ENCODE measurements around the gene PGBD1. TPM values are rescaled to one million over a fixed set of nuclear protein-coding genes. Genes with fewer than 3 reads are reported as not detected.

Gene PGBD1
- total and polyA plus RNA-seq, 7 donors, result 0.92 to 11.4 (median 5.4) TPM

- Histone ChIP-seq H3K9me3 (no peaks in the 10 kb centered on the region), H3K4me3 (peak within 1 kb of the TSS; percentile 68 to 80 (median 73)), H3K27ac (peak within 1 kb of the TSS; percentile 83 to 91 (median 88)), H3K27me3 (no peaks in the 10 kb centered on the region), H3K4me1 (peaks cover 0 to 32% (median 22%) of the 10 kb centered on the region in 4 donors), H3K36me3 (peaks cover 0 to 7% (median 5%) of the 10 kb centered on the region in 4 donors)
- WGBS, 2 donors, result 0% methylated on average over 32 of the region's 32 CpGs
- peak; percentile 90 for DNase-seq
- intact Hi-C loops (cut with DNase I), result loop anchor here (5.0 kb wide), 2 partner anchors 70 to 130 kb away; partner anchors contain the start of gene ZSCAN31
- TF ChIP-seq POLR2A (IDR thresholded peaks at IDR 0.05), result peak; percentile 52 to 55
- TF ChIP-seq POLR2AphosphoS5 (IDR thresholded peaks at IDR 0.05), result peak; percentile 61 to 79 (median 69)
- no peak for TF ChIP-seq CTCF (IDR thresholded peaks at IDR 0.05)
- TF ChIP-seq EP300 (IDR thresholded peaks at IDR 0.05), result no peak
Observed at GRCh38 chr6:28266962-28267694, 14.2 kb upstream of the PGBD1 start, which contains the start of gene ZSCAN26. ZSCAN26 (plus strand) TSS chr6:28267143; CDS start chr6:28271920, 4,777 bp downstream.

GRCh38 chr6:28267695-28268059 lies 13.7 kb upstream of the PGBD1 start:
- DNase-seq, result no peak
- Histone ChIP-seq H3K27me3 (no peaks in the 10 kb centered on the region), H3K9me3 (no peaks in the 10 kb centered on the region), H3K4me3 (peak overlapping the region; percentile 68 to 80 (median 73)), H3K36me3 (peaks cover 0 to 12% (median 10%) of the 10 kb centered on the region in 4 donors), H3K4me1 (peaks cover 0 to 32% (median 22%) of the 10 kb centered on the region in 4 donors), H3K27ac (peak overlapping the region; percentile 83 to 91 (median 88))
- intact Hi-C loops (cut with DNase I), result loop anchor here (5.0 kb wide), 2 partner anchors 70 to 130 kb away; partner anchors contain the start of gene ZSCAN31
- WGBS, 2 donors, result 3 to 4% methylated on average over 1 of the region's 1 CpG
- TF ChIP-seq POLR2AphosphoS5 (IDR thresholded peaks at IDR 0.05) (no peak), CTCF (IDR thresholded peaks at IDR 0.05) (no peak), POLR2A (IDR thresholded peaks at IDR 0.05) (no peak), EP300 (IDR thresholded peaks at IDR 0.05) (no peak)

- peaks cover 7 to 29% (median 21%) of the 10 kb centered on the region in 4 donors for H3K36me3 ChIP-seq
- no peaks in the 10 kb centered on the region for H3K27me3 ChIP-seq
- no peaks in the 10 kb centered on the region for H3K9me3 ChIP-seq
- intact Hi-C loops (cut with DNase I), result loop anchor here (5.0 kb wide), 2 partner anchors 68 to 132 kb away; partner anchors contain the start of gene ZSCAN31
- peaks cover 0 to 32% (median 22%) of the 10 kb centered on the region in 4 donors for H3K4me1 ChIP-seq
- no peak for TF ChIP-seq EP300 (IDR thresholded peaks at IDR 0.05)
- no peak for TF ChIP-seq POLR2A (IDR thresholded peaks at IDR 0.05)
- no peak for TF ChIP-seq POLR2AphosphoS5 (IDR thresholded peaks at IDR 0.05)
- no peak for TF ChIP-seq CTCF (IDR thresholded peaks at IDR 0.05)
- DNase-seq, result no peak
- peak overlapping the region in 1 of 4 donors; percentile 36 for H3K27ac ChIP-seq
- no peak overlapping the region for H3K4me3 ChIP-seq
Observed at GRCh38 chr6:28269492-28269891, 11.9 kb upstream of the PGBD1 start.

GRCh38 chr6:28274888-28275287 lies 6.5 kb upstream of the PGBD1 start:
- Histone ChIP-seq H3K9me3 (no peaks in the 10 kb centered on the region), H3K27ac (no peak overlapping the region), H3K27me3 (no peaks in the 10 kb centered on the region), H3K4me3 (no peak overlapping the region), H3K36me3 (peaks cover 11 to 60% (median 38%) of the 10 kb centered on the region in 4 donors), H3K4me1 (peaks cover 0 to 6% (median under 1%) of the 10 kb centered on the region in 4 donors)
- no peak for DNase-seq
- TF ChIP-seq CTCF (IDR thresholded peaks at IDR 0.05), result no peak
- no peak for TF ChIP-seq EP300 (IDR thresholded peaks at IDR 0.05)
- no peak for TF ChIP-seq POLR2A (IDR thresholded peaks at IDR 0.05)
- TF ChIP-seq POLR2AphosphoS5 (IDR thresholded peaks at IDR 0.05), result no peak
- intact Hi-C loops (cut with DNase I), result no loop called here

Data from sigmoid colon (tissue), 7 donors.